ENCODE data around the gene KRT10. TPM values are rescaled to one million over a fixed set of nuclear protein-coding genes. Genes with fewer than 3 reads are reported as not detected.

KRT10 gene
- total RNA-seq, 1 experiment from 2014 or later = 28.4 TPM

- Histone ChIP-seq H3K79me2 (ENCODE audit: insufficient read depth, low read length) (no peaks in the 10 kb centered on the region), H2BK15ac (ENCODE audit: low read depth, low read length) (no peak overlapping the region), H3K9me3 (ENCODE audit: control insufficient read depth, low read depth, low read length) (no peaks in the 10 kb centered on the region), H4K5ac (ENCODE audit: insufficient read length, low read depth, low read length) (no peak overlapping the region), H2BK20ac (ENCODE audit: low read depth, low read length, poor library complexity, severe bottlenecking) (no peak overlapping the region), H2AFZ (ENCODE audit: low read length) (no peak overlapping the region), H2AK5ac (ENCODE audit: insufficient read length, low read length) (no peak overlapping the region), H3T11ph (ENCODE audit: low read length) (no peak overlapping the region), H3K18ac (ENCODE audit: insufficient read length, low read depth, low read length) (no peak overlapping the region), H3K9ac (ENCODE audit: extremely low read depth, insufficient read length, low read length) (no peak overlapping the region), H4K20me1 (ENCODE audit: control insufficient read depth, insufficient read depth, insufficient read length) (no peaks in the 10 kb centered on the region), H3K27ac (ENCODE audit: insufficient read length, low read depth, low read length) (no peak overlapping the region), H3K4ac (ENCODE audit: low read depth, low read length) (no peak overlapping the region), H2BK120ac (ENCODE audit: low read depth, low read length, poor library complexity, severe bottlenecking) (no peak overlapping the region), H4K8ac (replicated peaks; ENCODE audit: insufficient read length, low read depth, low read length) (no peak overlapping the region), H3K14ac (ENCODE audit: insufficient read depth, low read length) (no peak overlapping the region), H3K23ac (ENCODE audit: insufficient read length, low read depth, low read length) (no peak overlapping the region), H3K79me1 (ENCODE audit: insufficient read depth, low read depth, low read length, poor library complexity, severe bottlenecking) (no peaks in the 10 kb centered on the region), H2BK12ac (ENCODE audit: insufficient read length, low read depth, low read length) (no peak overlapping the region), H4K91ac (ENCODE audit: insufficient read length, low read depth, low read length) (no peak overlapping the region), H3K27me3 (ENCODE audit: insufficient read depth, low read length) (no peaks in the 10 kb centered on the region; the same call in 1 of the 2 replicates), H3K4me2 (ENCODE audit: insufficient read depth, insufficient read length, low read length) (no peak overlapping the region), H3K56ac (ENCODE audit: insufficient read length, low read depth, low read length) (no peak overlapping the region), H2BK5ac (ENCODE audit: insufficient read length, low read length) (no peak overlapping the region), H3K4me1 (ENCODE audit: insufficient read depth, low read length) (no peaks in the 10 kb centered on the region), H3K23me2 (ENCODE audit: insufficient read length, low read depth, low read length, poor library complexity, severe bottlenecking) (no peaks in the 10 kb centered on the region)
- Mint-ChIP-seq H3K4me1 (peaks cover 4% of the 10 kb centered on the region in 2 experiments), H3K27ac (no peak overlapping the region), H3K9me3 (no peaks in the 10 kb centered on the region), H3K4me3 (no peak overlapping the region), H3K27me3 (ENCODE audit: low read depth) (peaks cover 96% of the 10 kb centered on the region), H3K36me3 (ENCODE audit: insufficient read depth in 1 of 3, low read depth in 3 of 3) (no peaks in the 10 kb centered on the region)
- TF ChIP-seq CTCF (conservative IDR thresholded peaks at IDR 0.05) = no peak
- WGBS (ENCODE audit: extremely low coverage, insufficient read length, low lambda C conversion rate) = no CpG with 5 or more reads among the region's 3 CpGs
- DNase-seq = no peak
These were observed 20.8 kb upstream of the KRT10 start for GRCh38 chr17:40843242-40843641.

Data from H9 (cell line).